B cell (primary cell): Measurements from ENCODE around the gene G6PD.
"Not testable (repeated sequence)": the region's sequence is repeated elsewhere in the genome, so short reads cannot be mapped to it uniquely, and the experiment has no call there.

Experiments used
- CTCF ChIP-seq: fragments of 200-600 bp; IDR thresholded peaks from one replicate; pipeline ENCODE4 v1.8.0; 2022; ENCODE audit warnings: antibody characterized with exemption, mild to moderate bottlenecking
- EZH2 ChIP-seq: IDR thresholded peaks from 2 replicates; pipeline ENCODE4 v1.6.1; 2012; ENCODE audit warnings: borderline replicate concordance, low read depth, mild to moderate bottlenecking, moderate library complexity, low read length; ENCODE audit not compliant: insufficient read depth, poor library complexity, severe bottlenecking

- not testable (repeated sequence) for TF ChIP-seq CTCF, EZH2
Measured at GRCh38 chrX:154496591-154497137, 50.0 kb downstream of the G6PD start.
